Vagina (tissue), 2 donors: ENCODE results near the gene C2CD4B. TPM values are rescaled to one million over a fixed set of nuclear protein-coding genes. Genes with fewer than 3 reads are reported as not detected.

Experiments
- DNase-seq, 2 donors: peaks; one replicate each; pipeline ENCODE4 v3.0.0-alpha.2; 2017; ENCODE audit errors: extremely low spot score in 2 of 2
- H3K27ac ChIP-seq: fragments of 200-600 bp; sonication (generic); one replicate; pipeline ENCODE4 v1.5.1; 2019
- H3K27me3 ChIP-seq: fragments of 200-600 bp; sonication (generic); one replicate; pipeline ENCODE4 v1.5.1; 2019
- H3K36me3 ChIP-seq, 2 donors: fragments of 200-600 bp; sonication (generic); one replicate each; pipeline ENCODE4 v1.5.1; 2017 to 2019
- H3K4me1 ChIP-seq: fragments of 200-600 bp; sonication (generic); one replicate; pipeline ENCODE4 v1.5.1; 2019
- H3K4me3 ChIP-seq, 2 donors: fragments of 200-600 bp; sonication (generic); 1 replicate in 1 of 2; 2 replicates in 1 of 2; pipeline ENCODE4 v1.5.1; 2016 to 2019
- H3K9me3 ChIP-seq: fragments of 200-600 bp; sonication (generic); one replicate; pipeline ENCODE4 v1.5.1; 2019
- POLR2A ChIP-seq, 2 donors: fragments of 450-650 bp; IDR thresholded peaks; one replicate each; pipeline ENCODE4 v1.6.1; 2017; ENCODE audit warnings: antibody characterized with exemption in 2 of 2, mild to moderate bottlenecking in 2 of 2, moderate library complexity in 2 of 2
- POLR2AphosphoS5 ChIP-seq, 2 donors: sonication (generic); formaldehyde crosslinking; IDR thresholded peaks; one replicate each; pipeline ENCODE4 v1.9.0; 2017; ENCODE audit warnings: antibody characterized with exemption in 2 of 2, mild to moderate bottlenecking in 2 of 2, low read depth in 1 of 2; ENCODE audit not compliant: insufficient read depth in 1 of 2
- intact Hi-C: fragments of 100-400 bp; cut with DNase I; formaldehyde crosslinking; loops from one replicate; pipeline ENCODE4 v1.15.1; 2023
- total RNA-seq: library from RNA; depleted of rRNA; stranded (reverse); fragments of >200 nt; gene quantifications from one replicate; pipeline ENCODE4 v1.2.3, GENCODE V29; 2016
- TF ChIP-seq, protein P1 (sequence below), 3 experiments: fragments of 450-650 bp in 2 of 3; fragments of 200-600 bp in 1 of 3; sonication (generic) in 1 of 3; IDR thresholded peaks; one replicate each; pipeline ENCODE4 v1.5.1; 2017 to 2019; ENCODE audit warnings: antibody characterized with exemption in 3 of 3, mild to moderate bottlenecking in 2 of 3, moderate library complexity in 2 of 3

C2CD4B gene
- total RNA-seq, 1 donor from 2014 or later, result 0.49 TPM

DNA sequence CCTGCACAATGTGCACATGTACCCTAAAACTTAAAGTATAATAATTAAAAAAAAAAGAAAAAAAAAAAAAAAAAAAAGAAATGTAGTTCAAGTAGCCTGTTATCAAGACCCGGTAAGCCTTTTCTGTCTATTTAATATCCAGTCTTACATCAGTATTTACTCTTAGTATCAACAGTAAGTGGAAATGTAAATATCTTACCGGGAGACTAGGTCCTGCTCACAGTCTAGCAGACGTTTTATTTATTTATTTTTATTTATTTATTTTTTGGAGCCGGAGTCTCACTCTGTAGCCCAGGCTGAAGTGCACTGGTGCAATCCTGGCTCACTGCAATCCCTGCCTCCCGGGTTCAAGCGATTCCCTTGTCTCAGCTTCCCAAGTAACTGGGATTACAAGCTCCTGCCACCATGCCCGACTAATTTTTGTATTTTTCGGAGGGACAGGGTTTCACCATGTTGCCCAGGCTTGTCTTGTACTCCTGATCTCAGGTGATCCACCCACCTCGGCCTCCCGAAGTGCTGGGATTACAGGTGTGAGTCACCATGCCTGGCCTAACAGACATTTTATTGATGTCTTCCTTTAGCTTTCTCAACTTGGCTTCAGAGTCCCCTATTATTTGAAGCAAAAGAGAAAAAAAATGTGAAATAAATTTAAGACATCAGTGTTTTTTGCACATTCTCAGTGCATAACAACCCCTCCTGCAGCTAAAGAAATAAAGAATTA is 19.9 kb downstream of the C2CD4B start:
- H3K27me3 ChIP-seq, result no peaks in the 10 kb centered on the region
- TF ChIP-seq, protein P1, sequence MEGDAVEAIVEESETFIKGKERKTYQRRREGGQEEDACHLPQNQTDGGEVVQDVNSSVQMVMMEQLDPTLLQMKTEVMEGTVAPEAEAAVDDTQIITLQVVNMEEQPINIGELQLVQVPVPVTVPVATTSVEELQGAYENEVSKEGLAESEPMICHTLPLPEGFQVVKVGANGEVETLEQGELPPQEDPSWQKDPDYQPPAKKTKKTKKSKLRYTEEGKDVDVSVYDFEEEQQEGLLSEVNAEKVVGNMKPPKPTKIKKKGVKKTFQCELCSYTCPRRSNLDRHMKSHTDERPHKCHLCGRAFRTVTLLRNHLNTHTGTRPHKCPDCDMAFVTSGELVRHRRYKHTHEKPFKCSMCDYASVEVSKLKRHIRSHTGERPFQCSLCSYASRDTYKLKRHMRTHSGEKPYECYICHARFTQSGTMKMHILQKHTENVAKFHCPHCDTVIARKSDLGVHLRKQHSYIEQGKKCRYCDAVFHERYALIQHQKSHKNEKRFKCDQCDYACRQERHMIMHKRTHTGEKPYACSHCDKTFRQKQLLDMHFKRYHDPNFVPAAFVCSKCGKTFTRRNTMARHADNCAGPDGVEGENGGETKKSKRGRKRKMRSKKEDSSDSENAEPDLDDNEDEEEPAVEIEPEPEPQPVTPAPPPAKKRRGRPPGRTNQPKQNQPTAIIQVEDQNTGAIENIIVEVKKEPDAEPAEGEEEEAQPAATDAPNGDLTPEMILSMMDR (IDR thresholded peaks at IDR 0.05), result no peak
- no peak for TF ChIP-seq POLR2A (IDR thresholded peaks at IDR 0.05)
- TF ChIP-seq POLR2AphosphoS5 (IDR thresholded peaks at IDR 0.05; ENCODE audit: insufficient read depth in 1 of 2, low read depth in 1 of 2), result no peak
- no peaks in the 10 kb centered on the region for H3K36me3 ChIP-seq
- no peaks in the 10 kb centered on the region for H3K9me3 ChIP-seq
- no peaks in the 10 kb centered on the region for H3K4me1 ChIP-seq
- no peak overlapping the region for H3K27ac ChIP-seq
- intact Hi-C loops, result no loop called here
- no peak for DNase-seq
- H3K4me3 ChIP-seq, result no peak overlapping the region

- intact Hi-C loops, result no loop called here
- Histone ChIP-seq H3K27ac (no peak overlapping the region), H3K4me3 (no peak overlapping the region), H3K9me3 (no peaks in the 10 kb centered on the region), H3K4me1 (no peaks in the 10 kb centered on the region), H3K36me3 (no peaks in the 10 kb centered on the region), H3K27me3 (no peaks in the 10 kb centered on the region)
- DNase-seq, result no peak
- TF ChIP-seq POLR2AphosphoS5 (IDR thresholded peaks at IDR 0.05; ENCODE audit: insufficient read depth in 1 of 2, low read depth in 1 of 2), result no peak
- no peak for TF ChIP-seq POLR2A (IDR thresholded peaks at IDR 0.05)
- TF ChIP-seq, protein P1 (IDR thresholded peaks at IDR 0.05), result no peak
Observed at GRCh38 chr15:62142736-62143135, 22.3 kb downstream of the C2CD4B start.

DNA sequence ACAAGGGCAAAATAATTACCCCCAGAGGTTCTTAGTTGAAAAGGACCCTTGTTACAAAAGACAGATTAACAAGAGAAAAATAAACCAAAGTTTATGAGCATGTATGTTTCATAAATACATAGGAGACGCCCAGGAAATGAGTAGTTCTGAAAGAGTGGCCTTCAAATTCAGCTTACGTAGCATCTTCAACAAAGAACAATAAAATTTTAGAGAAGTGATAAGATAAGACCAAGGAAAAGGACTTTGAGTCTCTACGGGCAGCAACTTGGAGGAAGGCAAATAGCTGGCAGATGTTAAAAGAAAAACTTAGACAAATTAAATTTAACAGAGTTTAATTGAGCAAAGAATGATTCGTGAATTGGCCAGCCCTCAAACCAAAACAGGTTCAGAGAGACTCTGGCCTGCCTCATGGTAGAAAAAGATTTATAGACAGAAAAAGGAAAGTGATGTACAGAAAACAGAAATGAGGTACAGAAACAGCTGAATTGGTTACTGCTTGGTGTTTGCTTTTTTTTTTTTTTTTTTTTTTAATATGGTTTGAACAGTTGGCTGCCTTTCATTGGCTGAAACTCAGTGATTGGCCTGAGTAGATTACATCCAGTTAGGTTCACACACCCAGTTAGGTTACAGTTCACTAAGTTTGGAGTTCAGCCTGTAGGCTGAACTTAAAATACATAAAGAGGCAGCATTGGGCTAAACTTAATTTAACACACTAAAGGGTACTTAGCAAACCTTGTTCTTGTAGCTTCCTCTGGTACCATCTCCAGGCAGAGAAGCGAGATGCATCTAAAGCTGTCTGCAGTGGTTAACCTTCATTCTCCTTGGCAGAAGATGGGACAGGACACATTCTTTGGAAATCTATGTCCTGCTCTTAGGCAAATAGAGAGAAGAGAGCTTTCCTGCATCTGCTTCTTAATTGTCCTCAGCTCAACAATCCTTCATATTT is 23.2 kb downstream of the C2CD4B start:
- TF ChIP-seq POLR2A (IDR thresholded peaks at IDR 0.05) (no peak), POLR2AphosphoS5 (IDR thresholded peaks at IDR 0.05; ENCODE audit: insufficient read depth in 1 of 2, low read depth in 1 of 2) (no peak)
- TF ChIP-seq, protein P1 (IDR thresholded peaks at IDR 0.05), result no peak
- Histone ChIP-seq H3K9me3 (no peaks in the 10 kb centered on the region), H3K36me3 (no peaks in the 10 kb centered on the region), H3K4me3 (no peak overlapping the region), H3K4me1 (no peaks in the 10 kb centered on the region), H3K27ac (no peak overlapping the region), H3K27me3 (no peaks in the 10 kb centered on the region)
- intact Hi-C loops, result no loop called here
- no peak for DNase-seq

DNA sequence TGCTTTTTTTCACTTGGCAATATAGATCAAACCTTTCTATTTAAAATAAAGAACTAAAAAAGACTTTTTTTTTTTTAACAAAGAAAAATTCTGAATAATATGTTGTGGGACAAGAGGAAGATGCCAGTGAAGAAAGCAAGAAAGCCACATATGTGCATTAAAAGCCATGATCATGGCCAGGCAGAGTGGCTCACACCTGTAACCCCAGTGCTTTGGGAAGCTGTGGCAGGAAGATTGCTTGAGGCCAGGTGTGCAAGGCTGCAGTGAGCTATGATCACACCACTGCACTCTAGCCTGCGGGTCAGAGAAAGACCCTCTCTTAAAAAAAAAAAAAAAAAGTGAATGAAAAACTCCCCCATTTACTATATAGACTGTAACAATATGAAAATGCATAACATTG is 23.9 kb downstream of the C2CD4B start:
- Histone ChIP-seq H3K27ac (no peak overlapping the region), H3K36me3 (no peaks in the 10 kb centered on the region)

More for the DNA sequence above, 23.9 kb downstream of the C2CD4B start:
- Histone ChIP-seq H3K9me3 (no peaks in the 10 kb centered on the region), H3K27me3 (no peaks in the 10 kb centered on the region), H3K4me3 (no peak overlapping the region), H3K4me1 (peaks cover 1% of the 10 kb centered on the region)
- no peak for DNase-seq
- intact Hi-C loops, result no loop called here
- TF ChIP-seq, protein P1 (IDR thresholded peaks at IDR 0.05), result no peak
- TF ChIP-seq POLR2A (IDR thresholded peaks at IDR 0.05) (no peak), POLR2AphosphoS5 (IDR thresholded peaks at IDR 0.05; ENCODE audit: insufficient read depth in 1 of 2, low read depth in 1 of 2) (no peak)
